Activated T-cell treated with anti-CD3 and anti-CD28 coated beads, Interleukin-2, amount 50 U/mL, for 1 hour (primary cell): ENCODE data around the gene TTC29.
"Not testable (repeated sequence)": the region's sequence is repeated elsewhere in the genome, so short reads cannot be mapped to it uniquely, and the experiment has no call there.

Experiments used
- DNase-seq: peaks from one replicate; pipeline ENCODE4 v3.0.0-alpha.2; 2020

Gene TTC29

GRCh38 chr4:146674829-146675570 lies 270.7 kb downstream of the TTC29 start:
- DNase-seq, result no peak

- not testable (repeated sequence) for DNase-seq
These were observed 281.7 kb downstream of the TTC29 start for GRCh38 chr4:146663968-146664311.

GRCh38 chr4:146661367-146661766 lies 284.3 kb downstream of the TTC29 start:
- no peak for DNase-seq
